Hepatocyte (in vitro differentiated cells): ENCODE data around the gene CFL1. TPM values are rescaled to one million over a fixed set of nuclear protein-coding genes. Genes with fewer than 3 reads are reported as not detected.

Experiments used
- DNase-seq: peaks from one replicate; pipeline ENCODE4 v3.0.0-alpha.2; 2016; ENCODE audit warnings: low spot score
- H2AFZ ChIP-seq: fragments of 200-600 bp; sonication (generic); 2 replicates; pipeline ENCODE4 v1.6.0; 2016; ENCODE audit warnings: antibody characterized with exemption, mild to moderate bottlenecking
- H3K27ac ChIP-seq: fragments of 200-600 bp; sonication (generic); 2 replicates; pipeline ENCODE4 v1.5.1; 2016; ENCODE audit warnings: mild to moderate bottlenecking
- H3K27me3 ChIP-seq: fragments of 200-600 bp; sonication (generic); 2 replicates; pipeline ENCODE4 v1.6.1; 2016
- H3K36me3 ChIP-seq: fragments of 200-600 bp; sonication (generic); replicated peaks from 2 replicates; pipeline ENCODE4 v1.5.1; 2016; ENCODE audit warnings: low read depth; ENCODE audit not compliant: insufficient read depth
- H3K4me1 ChIP-seq: fragments of 200-600 bp; sonication (generic); 2 replicates; pipeline ENCODE4 v1.5.1; 2016; ENCODE audit warnings: mild to moderate bottlenecking, moderate library complexity; ENCODE audit not compliant: insufficient read depth
- H3K4me2 ChIP-seq: fragments of 200-600 bp; sonication (generic); 2 replicates; pipeline ENCODE4 v1.6.0; 2016
- H3K4me3 ChIP-seq: fragments of 200-600 bp; sonication (generic); 2 replicates; pipeline ENCODE4 v1.5.1; 2016; ENCODE audit warnings: mild to moderate bottlenecking
- H3K79me2 ChIP-seq: fragments of 200-600 bp; sonication (generic); 2 replicates; pipeline ENCODE4 v1.6.0; 2017; ENCODE audit warnings: mild to moderate bottlenecking
- H3K9me2 ChIP-seq: fragments of 200-600 bp; sonication (generic); replicated peaks from 2 replicates; pipeline ENCODE4 v1.6.0; 2017; ENCODE audit warnings: mild to moderate bottlenecking; ENCODE audit not compliant: insufficient read depth
- H3K9me3 ChIP-seq: fragments of 200-600 bp; sonication (generic); 2 replicates; pipeline ENCODE4 v1.5.1; 2016; ENCODE audit warnings: low read depth, mild to moderate bottlenecking
- H4K20me1 ChIP-seq: fragments of 200-600 bp; sonication (generic); 2 replicates; pipeline ENCODE4 v1.6.0; 2016; ENCODE audit warnings: mild to moderate bottlenecking; ENCODE audit not compliant: insufficient read depth, poor library complexity, severe bottlenecking
- CTCF ChIP-seq: fragments of 200-600 bp; sonication (generic); IDR thresholded peaks from 2 replicates; pipeline ENCODE4 v1.5.1; 2016; ENCODE audit warnings: antibody characterized with exemption, mild to moderate bottlenecking; ENCODE audit not compliant: poor library complexity
- EZH2 ChIP-seq: fragments of 200-600 bp; sonication (generic); IDR thresholded peaks from 2 replicates; pipeline ENCODE4 v1.6.1; 2016; ENCODE audit warnings: antibody characterized with exemption, mild to moderate bottlenecking, borderline replicate concordance
- EZH2phosphoT487 ChIP-seq: fragments of 200-600 bp; sonication (generic); IDR thresholded peaks from one replicate; pipeline ENCODE4 v1.6.1; 2018; ENCODE audit warnings: antibody characterized with exemption, mild to moderate bottlenecking, low read depth, moderate library complexity; ENCODE audit not compliant: unreplicated experiment, severe bottlenecking
- WGBS: methylation state at CpG from one replicate; pipeline ENCODE4 v1.1.6; 2016; ENCODE audit warnings: low lambda C conversion rate; ENCODE audit errors: missing lambda C conversion rate; 5-methylcytosine and 5-hydroxymethylcytosine counted together
- polyA plus RNA-seq: library from polyadenylated mRNA; unstranded; fragments of >200 nt; fragmentation: Nextera tagmentation; extraction: Ambion mirVana; gene quantifications from 2 replicates; pipeline ENCODE4 v1.2.1, GENCODE V29; 2016
- total RNA-seq: library from RNA; depleted of rRNA; stranded (reverse); fragments of >200 nt; gene quantifications from 2 replicates; pipeline ENCODE4 v1.2.3, GENCODE V29; 2014

Gene CFL1
- total and polyA plus RNA-seq, 2 experiments from 2014 or later = 720 to 1,698 TPM

- Histone ChIP-seq H2AFZ (no peak overlapping the region), H3K27me3 (peaks cover 21% of the 10 kb centered on the region), H3K36me3 (no peaks in the 10 kb centered on the region), H3K9me3 (no peaks in the 10 kb centered on the region), H3K4me3 (no peak overlapping the region), H3K4me1 (peaks cover 15% of the 10 kb centered on the region), H4K20me1 (no peaks in the 10 kb centered on the region), H3K4me2 (no peak overlapping the region), H3K27ac (peak overlapping the region; percentile 64), H3K9me2 (no peaks in the 10 kb centered on the region), H3K79me2 (no peaks in the 10 kb centered on the region)
- TF ChIP-seq EZH2phosphoT487 (no peak), CTCF (no peak), EZH2 (no peak)
- WGBS = 15% methylated on average over 5 of the region's 5 CpGs
- DNase-seq = peak; percentile 69
Measured at GRCh38 chr11:65903068-65903481, 45.1 kb upstream of the CFL1 start.

- no peak for TF ChIP-seq EZH2phosphoT487
- no peak for TF ChIP-seq CTCF
- no peak for TF ChIP-seq EZH2
- H3K9me2 ChIP-seq = no peaks in the 10 kb centered on the region
- H4K20me1 ChIP-seq = no peaks in the 10 kb centered on the region
- H3K4me2 ChIP-seq = peak overlapping the region; percentile 93
- H3K4me3 ChIP-seq = no peak overlapping the region
- 75% methylated on average over 11 of the region's 11 CpGs for WGBS
- H3K27me3 ChIP-seq = peaks cover 25% of the 10 kb centered on the region
- H3K9me3 ChIP-seq = no peaks in the 10 kb centered on the region
- DNase-seq = no peak
- H3K36me3 ChIP-seq = no peaks in the 10 kb centered on the region
- no peaks in the 10 kb centered on the region for H3K79me2 ChIP-seq
- H3K4me1 ChIP-seq = peaks cover 15% of the 10 kb centered on the region
- H3K27ac ChIP-seq = peak overlapping the region; percentile 23
- H2AFZ ChIP-seq = peak overlapping the region; percentile 1
Measured at GRCh38 chr11:65900899-65901180, 42.9 kb upstream of the CFL1 start.

- no peaks in the 10 kb centered on the region for H4K20me1 ChIP-seq
- H3K27me3 ChIP-seq = peaks cover 25% of the 10 kb centered on the region
- H3K4me3 ChIP-seq = peak within 1 kb of the TSS; percentile 53
- no peaks in the 10 kb centered on the region for H3K79me2 ChIP-seq
- peaks cover 15% of the 10 kb centered on the region for H3K4me1 ChIP-seq
- H3K9me2 ChIP-seq = no peaks in the 10 kb centered on the region
- peak within 1 kb of the TSS; percentile 63 for H2AFZ ChIP-seq
- H3K4me2 ChIP-seq = peak within 1 kb of the TSS; percentile 93
- WGBS = 3% methylated on average over 61 of the region's 80 CpGs
- no peaks in the 10 kb centered on the region for H3K36me3 ChIP-seq
- no peaks in the 10 kb centered on the region for H3K9me3 ChIP-seq
- DNase-seq = peak; percentile 95
- TF ChIP-seq EZH2 (no peak), CTCF (no peak), EZH2phosphoT487 (no peak)
- peak within 1 kb of the TSS; percentile 71 for H3K27ac ChIP-seq
Measured at GRCh38 chr11:65900125-65900898, 42.3 kb upstream of the CFL1 start, which contains the start of gene FOSL1. TSS of gene FOSL1 (minus strand) at chr11:65900388. CDS start at chr11:65900339, 49 bp downstream.
